ENCODE results near the gene ACACB. TPM values are rescaled to one million over a fixed set of nuclear protein-coding genes. Genes with fewer than 3 reads are reported as not detected.

Gene ACACB
- polyA plus RNA-seq, 1 donor from 2014 or later = 0.22 TPM

- H3F3A ChIP-seq (ENCODE audit: insufficient read depth, low read length, poor library complexity, severe bottlenecking) = no peaks in the 10 kb centered on the region
- H4K20me1 ChIP-seq (ENCODE audit: insufficient read depth) = no peaks in the 10 kb centered on the region
- H3K4me3 ChIP-seq (ENCODE audit: low read length) = no peak overlapping the region
- no peaks in the 10 kb centered on the region for H3K9me2 ChIP-seq (ENCODE audit: insufficient read depth, low read length)
- H3K9me3 ChIP-seq (ENCODE audit: low read length) = no peaks in the 10 kb centered on the region
- no peaks in the 10 kb centered on the region for H3K79me2 ChIP-seq (replicated peaks; ENCODE audit: insufficient read depth, low read length)
- H3K27ac ChIP-seq (ENCODE audit: low read length) = no peak overlapping the region
- H3K27me3 ChIP-seq (ENCODE audit: insufficient read depth, low read depth, low read length) = no peaks in the 10 kb centered on the region
- no peaks in the 10 kb centered on the region for H3K36me3 ChIP-seq (ENCODE audit: insufficient read depth, low read length)
- no peak overlapping the region for H3K9ac ChIP-seq (ENCODE audit: low read length)
- H2AFZ ChIP-seq (ENCODE audit: low read depth, low read length) = no peak overlapping the region
- TF ChIP-seq EZH2 (IDR thresholded peaks at IDR 0.05; ENCODE audit: borderline replicate concordance, insufficient read depth, low read length, poor library complexity, severe bottlenecking) (no peak), EP300 (conservative IDR thresholded peaks at IDR 0.05; ENCODE audit: poor library complexity, severe bottlenecking) (no peak), POLR2AphosphoS5 (IDR thresholded peaks at IDR 0.05) (no peak), TAF1 (IDR thresholded peaks at IDR 0.05; ENCODE audit: low read depth) (no peak), SMC3 (conservative IDR thresholded peaks at IDR 0.05; ENCODE audit: poor library complexity) (no peak), RAD21 (conservative IDR thresholded peaks at IDR 0.05) (no peak), MXI1 (conservative IDR thresholded peaks at IDR 0.05; ENCODE audit: poor library complexity, severe bottlenecking) (no peak)
- TF ChIP-seq, protein P1, sequence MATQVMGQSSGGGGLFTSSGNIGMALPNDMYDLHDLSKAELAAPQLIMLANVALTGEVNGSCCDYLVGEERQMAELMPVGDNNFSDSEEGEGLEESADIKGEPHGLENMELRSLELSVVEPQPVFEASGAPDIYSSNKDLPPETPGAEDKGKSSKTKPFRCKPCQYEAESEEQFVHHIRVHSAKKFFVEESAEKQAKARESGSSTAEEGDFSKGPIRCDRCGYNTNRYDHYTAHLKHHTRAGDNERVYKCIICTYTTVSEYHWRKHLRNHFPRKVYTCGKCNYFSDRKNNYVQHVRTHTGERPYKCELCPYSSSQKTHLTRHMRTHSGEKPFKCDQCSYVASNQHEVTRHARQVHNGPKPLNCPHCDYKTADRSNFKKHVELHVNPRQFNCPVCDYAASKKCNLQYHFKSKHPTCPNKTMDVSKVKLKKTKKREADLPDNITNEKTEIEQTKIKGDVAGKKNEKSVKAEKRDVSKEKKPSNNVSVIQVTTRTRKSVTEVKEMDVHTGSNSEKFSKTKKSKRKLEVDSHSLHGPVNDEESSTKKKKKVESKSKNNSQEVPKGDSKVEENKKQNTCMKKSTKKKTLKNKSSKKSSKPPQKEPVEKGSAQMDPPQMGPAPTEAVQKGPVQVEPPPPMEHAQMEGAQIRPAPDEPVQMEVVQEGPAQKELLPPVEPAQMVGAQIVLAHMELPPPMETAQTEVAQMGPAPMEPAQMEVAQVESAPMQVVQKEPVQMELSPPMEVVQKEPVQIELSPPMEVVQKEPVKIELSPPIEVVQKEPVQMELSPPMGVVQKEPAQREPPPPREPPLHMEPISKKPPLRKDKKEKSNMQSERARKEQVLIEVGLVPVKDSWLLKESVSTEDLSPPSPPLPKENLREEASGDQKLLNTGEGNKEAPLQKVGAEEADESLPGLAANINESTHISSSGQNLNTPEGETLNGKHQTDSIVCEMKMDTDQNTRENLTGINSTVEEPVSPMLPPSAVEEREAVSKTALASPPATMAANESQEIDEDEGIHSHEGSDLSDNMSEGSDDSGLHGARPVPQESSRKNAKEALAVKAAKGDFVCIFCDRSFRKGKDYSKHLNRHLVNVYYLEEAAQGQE (IDR thresholded peaks at IDR 0.05; ENCODE audit: borderline replicate concordance) = no peak
- TF ChIP-seq, protein P2, sequence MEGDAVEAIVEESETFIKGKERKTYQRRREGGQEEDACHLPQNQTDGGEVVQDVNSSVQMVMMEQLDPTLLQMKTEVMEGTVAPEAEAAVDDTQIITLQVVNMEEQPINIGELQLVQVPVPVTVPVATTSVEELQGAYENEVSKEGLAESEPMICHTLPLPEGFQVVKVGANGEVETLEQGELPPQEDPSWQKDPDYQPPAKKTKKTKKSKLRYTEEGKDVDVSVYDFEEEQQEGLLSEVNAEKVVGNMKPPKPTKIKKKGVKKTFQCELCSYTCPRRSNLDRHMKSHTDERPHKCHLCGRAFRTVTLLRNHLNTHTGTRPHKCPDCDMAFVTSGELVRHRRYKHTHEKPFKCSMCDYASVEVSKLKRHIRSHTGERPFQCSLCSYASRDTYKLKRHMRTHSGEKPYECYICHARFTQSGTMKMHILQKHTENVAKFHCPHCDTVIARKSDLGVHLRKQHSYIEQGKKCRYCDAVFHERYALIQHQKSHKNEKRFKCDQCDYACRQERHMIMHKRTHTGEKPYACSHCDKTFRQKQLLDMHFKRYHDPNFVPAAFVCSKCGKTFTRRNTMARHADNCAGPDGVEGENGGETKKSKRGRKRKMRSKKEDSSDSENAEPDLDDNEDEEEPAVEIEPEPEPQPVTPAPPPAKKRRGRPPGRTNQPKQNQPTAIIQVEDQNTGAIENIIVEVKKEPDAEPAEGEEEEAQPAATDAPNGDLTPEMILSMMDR (IDR thresholded peaks at IDR 0.05; ENCODE audit: poor library complexity, severe bottlenecking) = no peak
- no peak overlapping the region for H3K4me2 ChIP-seq (ENCODE audit: low read length)
Observed at GRCh38 chr12:109167781-109168180, 51.4 kb downstream of the ACACB start.

DNA sequence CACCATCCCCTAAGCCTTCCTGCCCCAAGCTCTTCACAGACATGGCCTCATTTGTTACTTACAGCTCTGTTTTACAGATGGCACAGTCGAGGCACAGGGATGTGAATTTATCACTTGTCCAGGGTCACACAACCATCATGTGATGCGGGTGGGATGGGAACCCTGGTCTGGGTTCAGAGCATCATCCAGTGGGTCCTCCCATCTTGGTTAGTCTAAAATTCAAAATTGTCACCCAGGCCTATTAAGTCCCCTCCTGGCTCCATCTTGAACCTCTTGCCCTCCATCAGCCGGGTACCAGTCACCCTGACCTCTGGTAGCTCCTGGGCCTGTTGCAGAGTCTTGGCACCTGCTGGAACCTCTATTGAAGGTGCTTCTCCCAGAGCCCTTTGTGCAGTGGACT, 52.9 kb downstream of the ACACB start:
- H3K27me3 ChIP-seq (ENCODE audit: insufficient read depth, low read depth, low read length) = no peaks in the 10 kb centered on the region
- H3K9me2 ChIP-seq (ENCODE audit: insufficient read depth, low read length) = no peaks in the 10 kb centered on the region
- no peak overlapping the region for H3K4me3 ChIP-seq (ENCODE audit: low read length)
- H3K9me3 ChIP-seq (ENCODE audit: low read length) = peaks cover 3% of the 10 kb centered on the region
- no peaks in the 10 kb centered on the region for H3K79me2 ChIP-seq (replicated peaks; ENCODE audit: insufficient read depth, low read length)
- no peaks in the 10 kb centered on the region for H3F3A ChIP-seq (ENCODE audit: insufficient read depth, low read length, poor library complexity, severe bottlenecking)
- no peak overlapping the region for H2AFZ ChIP-seq (ENCODE audit: low read depth, low read length)
- no peaks in the 10 kb centered on the region for H4K20me1 ChIP-seq (ENCODE audit: insufficient read depth)
- no peak overlapping the region for H3K9ac ChIP-seq (ENCODE audit: low read length)
- H3K4me2 ChIP-seq (ENCODE audit: low read length) = no peak overlapping the region
- no peak overlapping the region for H3K27ac ChIP-seq (ENCODE audit: low read length)
- no peak for TF ChIP-seq EP300 (conservative IDR thresholded peaks at IDR 0.05; ENCODE audit: poor library complexity, severe bottlenecking)
- TF ChIP-seq, protein P1 (IDR thresholded peaks at IDR 0.05; ENCODE audit: borderline replicate concordance) = no peak
- TF ChIP-seq, protein P2 (IDR thresholded peaks at IDR 0.05; ENCODE audit: poor library complexity, severe bottlenecking) = no peak
- no peak for TF ChIP-seq MXI1 (conservative IDR thresholded peaks at IDR 0.05; ENCODE audit: poor library complexity, severe bottlenecking)
- H3K36me3 ChIP-seq (ENCODE audit: insufficient read depth, low read length) = no peaks in the 10 kb centered on the region

Data from neural cell (in vitro differentiated cells).